Activated T-cell treated with anti-CD3 and anti-CD28 coated beads, Interleukin-2, amount 50 U/mL, for 72 hours (primary cell): ENCODE measurements around the gene EME2. TPM values are rescaled to one million over a fixed set of nuclear protein-coding genes. Genes with fewer than 3 reads are reported as not detected.

ENCODE experiments used
- ATAC-seq, 2 donors: fragments of 150-1000 bp; cut with Tn5 transposase; replicated peaks in 1 of 2; 2 replicates each; pipeline ENCODE4 v1.10.0; 2021; ENCODE audit warnings: moderate library complexity in 2 of 2, mild to moderate bottlenecking in 1 of 2
- DNase-seq, 2 donors: peaks; one replicate each; pipeline ENCODE4 v3.0.0; 2021 to 2022; ENCODE audit warnings: mixed read lengths in 1 of 2
- H3K27ac Mint-ChIP-seq: one replicate; pipeline ENCODE4 v1.8.0; 2022; ENCODE audit warnings: mild to moderate bottlenecking, moderate library complexity, mixed read lengths
- H3K27me3 Mint-ChIP-seq: one replicate; pipeline ENCODE4 v1.8.0; 2022; ENCODE audit warnings: low read depth, mixed read lengths
- H3K36me3 Mint-ChIP-seq, 2 donors: one replicate each; pipeline ENCODE4 v1.8.0; 2022; ENCODE audit warnings: mixed read lengths in 2 of 2, mild to moderate bottlenecking in 1 of 2; ENCODE audit not compliant: insufficient read depth in 2 of 2
- H3K4me1 Mint-ChIP-seq: one replicate; pipeline ENCODE4 v1.8.0; 2022; ENCODE audit warnings: low read depth, mixed read lengths
- H3K4me3 Mint-ChIP-seq, 2 donors: one replicate each; pipeline ENCODE4 v1.8.0; 2022; ENCODE audit warnings: mild to moderate bottlenecking in 2 of 2, mixed read lengths in 2 of 2, moderate library complexity in 2 of 2
- H3K9me3 Mint-ChIP-seq, 2 donors: one replicate each; pipeline ENCODE4 v1.8.0; 2022; ENCODE audit warnings: mixed read lengths in 2 of 2
- total RNA-seq, 2 donors: library from RNA; stranded (reverse); gene quantifications; one replicate each; pipeline ENCODE4 v1.2.3, GENCODE V29; 2022

The EME2 gene
- total RNA-seq, 2 donors from 2014 or later: 14.4 to 18.6 TPM

DNA sequence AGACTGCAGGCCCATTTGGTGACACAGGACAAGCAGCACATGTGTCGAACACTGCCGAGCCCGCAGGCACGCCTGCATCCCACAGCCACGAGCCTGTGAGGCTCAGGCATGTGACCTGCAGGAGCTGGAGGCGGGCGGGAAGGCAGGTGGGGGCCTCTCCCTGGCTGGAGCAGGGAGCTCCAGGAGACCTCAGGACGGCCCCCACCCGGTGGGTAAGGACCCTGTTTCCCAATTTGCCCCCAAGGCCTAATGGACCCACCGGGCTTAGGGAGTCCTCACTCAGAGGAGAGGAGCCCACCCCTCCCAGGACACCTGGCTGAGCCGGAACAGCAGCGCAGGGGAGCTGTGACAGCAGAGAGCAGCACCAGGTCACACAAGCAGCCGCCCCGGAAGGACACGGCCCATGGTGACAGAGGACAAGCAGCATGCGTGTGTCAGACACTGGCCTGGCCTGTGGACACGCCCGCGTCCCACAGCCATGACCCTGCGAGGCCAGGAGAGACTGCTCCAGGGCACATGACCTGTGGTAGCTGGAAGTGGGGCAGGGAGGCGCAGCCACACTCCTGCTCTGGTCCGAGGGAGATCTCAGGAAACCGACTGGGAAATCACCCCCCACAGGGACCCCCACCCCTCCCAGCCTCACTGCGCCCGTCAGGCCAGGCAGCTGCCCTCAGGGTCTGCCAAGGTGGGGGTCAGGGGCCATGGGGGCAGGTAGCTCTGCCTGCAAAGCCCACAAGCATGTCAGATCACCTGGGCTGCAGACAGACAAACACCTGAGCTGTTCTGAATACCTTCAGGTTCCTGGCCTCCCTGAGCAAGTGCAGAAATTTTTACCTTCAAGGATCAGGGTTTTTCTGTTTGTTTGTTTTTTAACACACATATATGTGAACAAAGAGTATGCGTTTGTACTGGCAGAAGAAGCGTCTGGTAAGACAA is 7.4 kb downstream of the EME2 start:
- Mint-ChIP-seq H3K4me1 (peaks cover 23% of the 10 kb centered on the region), H3K4me3 (peak overlapping the region in 1 of 2 donors; percentile 88), H3K36me3 (peaks cover 0 to 2% of the 10 kb centered on the region in 2 donors), H3K27ac (no peak overlapping the region), H3K27me3 (no peaks in the 10 kb centered on the region), H3K9me3 (no peaks in the 10 kb centered on the region)
- DNase-seq (no peak), ATAC-seq (no peak)

DNA sequence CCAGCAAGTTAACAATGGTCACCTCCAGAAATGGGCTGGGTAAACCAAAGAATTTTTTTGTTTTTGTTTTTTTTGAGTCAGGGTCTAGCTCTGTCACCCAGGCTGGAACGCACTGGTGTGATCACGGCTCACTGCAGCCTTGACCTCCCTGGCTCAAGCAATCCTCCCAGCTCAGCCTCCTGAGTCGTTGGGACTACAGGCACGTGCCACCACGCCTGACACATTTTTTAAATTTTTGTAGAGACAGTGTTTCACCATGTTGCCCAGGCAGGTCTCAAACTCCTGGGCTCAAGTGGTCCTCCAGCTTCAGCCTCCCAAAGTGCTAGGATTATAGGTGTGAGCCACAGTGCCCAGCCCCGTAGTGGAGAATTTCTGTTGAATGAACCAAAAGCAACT is 8.1 kb downstream of the EME2 start:
- ATAC-seq (no peak), DNase-seq (no peak)
- Mint-ChIP-seq H3K36me3 (peaks cover 0 to 2% of the 10 kb centered on the region in 2 donors), H3K4me1 (peaks cover 27% of the 10 kb centered on the region), H3K27ac (no peak overlapping the region), H3K27me3 (no peaks in the 10 kb centered on the region), H3K4me3 (peak overlapping the region; percentile 88 to 96), H3K9me3 (no peaks in the 10 kb centered on the region)

DNA sequence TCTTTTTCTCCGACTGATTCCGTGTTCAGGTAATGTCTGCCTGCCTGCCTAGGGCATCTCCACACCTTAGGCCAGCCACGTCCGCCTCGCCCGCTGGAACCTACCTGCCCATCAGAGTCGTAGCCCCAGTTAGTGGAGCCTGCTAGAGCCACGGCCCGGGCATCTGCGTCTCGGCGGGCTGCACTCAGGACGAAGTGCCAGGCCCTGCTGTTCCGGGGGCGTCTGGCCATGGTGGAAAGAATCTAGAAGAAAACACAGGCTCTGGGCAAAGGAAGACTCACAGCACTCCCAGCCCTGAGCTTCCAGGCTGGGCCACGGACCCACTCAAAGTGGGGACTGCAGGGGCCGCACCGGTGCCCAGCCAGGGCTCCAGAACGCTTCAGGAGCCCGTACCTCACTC is 8.6 kb downstream of the EME2 start:
- H3K36me3 Mint-ChIP-seq: peaks cover 0 to 2% of the 10 kb centered on the region in 2 donors
- DNase-seq (no peak), ATAC-seq (no peak)
- H3K9me3 Mint-ChIP-seq: no peaks in the 10 kb centered on the region
- no peaks in the 10 kb centered on the region for H3K27me3 Mint-ChIP-seq
- H3K27ac Mint-ChIP-seq: peak overlapping the region; percentile 24
- H3K4me1 Mint-ChIP-seq: peaks cover 27% of the 10 kb centered on the region
- peak overlapping the region; percentile 88 to 96 for H3K4me3 Mint-ChIP-seq

DNA sequence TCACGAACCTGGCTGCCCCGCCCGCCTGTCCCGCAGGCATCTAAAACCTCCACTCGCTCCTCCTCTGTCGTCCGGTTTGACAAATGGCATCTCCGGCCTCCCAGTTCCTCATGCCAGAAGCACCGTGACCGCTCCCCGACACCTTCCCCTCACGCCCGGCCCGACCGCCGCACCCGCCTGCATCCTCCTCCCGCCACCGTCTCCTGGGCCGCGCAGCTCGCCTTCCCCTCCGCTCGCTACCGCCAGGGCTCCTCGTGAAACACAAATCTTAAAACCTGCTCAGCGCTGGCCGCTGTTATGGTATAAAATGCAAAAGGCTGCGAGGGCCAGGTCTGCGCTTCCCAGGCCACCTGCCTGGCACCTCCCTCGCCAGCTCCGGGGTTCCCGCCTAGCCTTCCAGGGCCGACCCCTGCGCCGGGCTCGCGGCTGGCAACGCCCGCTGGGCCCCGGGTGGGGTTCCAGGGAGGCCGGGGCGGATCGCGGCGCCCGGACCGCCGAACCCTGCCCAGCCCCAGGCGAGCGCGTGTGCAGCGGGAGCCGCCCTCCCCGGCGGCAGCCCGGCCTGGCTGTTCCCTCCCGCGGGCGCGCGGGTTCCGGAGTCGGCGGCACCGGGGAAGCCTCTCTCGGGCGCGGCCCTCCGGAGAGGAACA is 9.3 kb downstream of the EME2 start:
- no peaks in the 10 kb centered on the region for H3K9me3 Mint-ChIP-seq
- peak overlapping the region; percentile 88 to 96 for H3K4me3 Mint-ChIP-seq
- DNase-seq: peak; percentile 44 to 46
- no peak overlapping the region for H3K27ac Mint-ChIP-seq
- ATAC-seq: peak in 1 of 2 donors; percentile 10
- H3K4me1 Mint-ChIP-seq: peaks cover 27% of the 10 kb centered on the region
- H3K27me3 Mint-ChIP-seq: no peaks in the 10 kb centered on the region
- peaks cover 0 to 2% of the 10 kb centered on the region in 2 donors for H3K36me3 Mint-ChIP-seq

DNA sequence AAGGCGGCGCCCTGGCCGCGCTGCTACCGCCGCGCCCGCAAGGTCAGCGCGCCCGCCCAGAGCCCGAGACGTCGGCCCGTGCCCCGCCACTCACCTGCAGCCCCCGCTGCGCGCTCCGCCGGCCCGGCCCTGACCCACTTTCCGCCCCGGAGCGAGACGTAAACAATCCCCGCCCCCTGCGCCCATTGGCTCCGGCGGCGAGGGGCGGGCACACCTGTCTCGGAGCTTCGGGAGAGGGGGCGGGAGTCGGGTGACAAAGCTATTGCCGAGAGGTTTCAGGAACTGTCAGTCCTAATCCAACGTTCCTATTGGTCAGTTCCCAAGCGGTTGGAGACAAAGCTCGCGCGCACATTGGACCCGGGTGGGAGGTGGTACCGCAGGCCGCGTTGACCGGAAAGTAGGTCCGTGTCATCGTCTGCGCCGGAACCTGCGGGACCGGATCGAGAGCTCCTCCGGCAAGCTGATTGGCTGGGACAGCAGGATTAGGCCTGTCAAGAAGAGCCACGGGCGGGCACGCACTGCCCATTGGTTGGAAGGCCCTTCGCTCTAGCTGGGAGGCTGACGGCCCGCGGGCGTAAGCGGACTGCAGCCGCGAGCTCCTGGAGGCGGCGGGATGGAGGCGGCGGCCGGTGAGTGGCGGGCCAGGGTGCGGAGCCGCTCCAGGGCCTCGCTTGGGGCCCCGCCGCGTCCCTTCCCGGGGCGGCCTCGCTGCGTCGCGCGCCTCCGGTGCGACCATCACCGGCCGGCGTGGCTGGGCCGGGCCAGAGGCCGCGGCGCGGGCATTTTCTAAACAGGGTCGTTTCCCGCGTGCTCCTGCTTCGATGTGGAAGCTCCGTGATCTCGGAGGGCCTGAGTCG is 10.0 kb downstream of the EME2 start, which contains the start of the genes NUBP2 and SPSB3:
Gene NUBP2 (plus strand): TSS at position 553 of the 857 bp plus-strand sequence. CDS start 61 bp downstream, at position 614.
Gene SPSB3 (minus strand): TSS at position 164 of the 857 bp plus-strand sequence. CDS start 1,088 bp downstream, outside the sequence.
- Mint-ChIP-seq H3K27me3 (no peaks in the 10 kb centered on the region), H3K27ac (peak within 1 kb of the TSS; percentile 61), H3K4me1 (peaks cover 27% of the 10 kb centered on the region), H3K4me3 (peak within 1 kb of the TSS; percentile 88 to 96), H3K9me3 (no peaks in the 10 kb centered on the region), H3K36me3 (peaks cover 0 to 2% of the 10 kb centered on the region in 2 donors)
- ATAC-seq (peak; percentile 91), DNase-seq (peak; percentile 98 to 100)

DNA sequence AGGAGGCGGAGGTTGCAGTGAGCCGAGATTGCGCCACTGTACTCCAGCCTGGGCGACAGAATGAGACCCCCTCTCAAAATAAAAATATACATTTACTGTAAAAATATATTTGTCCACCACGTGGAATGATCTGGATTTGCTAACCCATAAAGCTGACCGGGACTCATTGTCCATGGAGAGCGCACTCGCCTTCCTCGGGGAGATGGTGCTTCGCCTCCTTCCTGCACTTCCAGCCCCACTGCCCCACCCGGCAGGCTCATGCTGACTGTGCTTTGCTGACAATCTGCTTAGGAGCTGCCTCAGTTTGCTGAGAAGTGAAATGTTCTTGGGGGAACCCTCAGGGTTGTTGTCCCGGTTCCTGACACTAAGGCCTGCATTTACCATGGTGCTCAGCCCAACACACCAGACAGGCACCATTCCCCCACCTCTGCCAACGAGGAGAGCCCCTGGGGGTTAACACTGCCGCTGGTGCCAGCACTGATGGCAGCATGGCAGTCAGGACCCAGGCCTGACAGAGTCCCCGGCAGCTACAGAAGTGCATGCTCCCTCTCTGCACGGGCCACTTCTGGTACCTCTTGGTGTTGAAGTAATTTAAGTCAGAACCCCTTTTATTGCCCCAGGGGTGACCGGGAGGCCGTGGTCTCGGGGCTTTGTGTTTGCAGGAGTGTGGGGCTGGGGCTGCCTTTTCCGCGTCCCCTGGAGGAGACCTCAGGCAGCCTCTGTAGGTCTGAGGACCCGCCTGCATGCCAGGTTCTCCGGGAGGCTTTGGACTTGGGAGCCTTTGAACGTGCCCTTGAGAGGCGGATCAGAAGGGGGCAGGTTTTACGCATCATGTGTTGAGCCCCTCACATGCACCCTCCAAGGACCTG is 12.6 kb downstream of the EME2 start:
- no peak for DNase-seq
- no peak for ATAC-seq
- Mint-ChIP-seq H3K27me3 (no peaks in the 10 kb centered on the region), H3K36me3 (peaks cover 2 to 3% of the 10 kb centered on the region in 2 donors), H3K27ac (no peak overlapping the region), H3K4me3 (peak overlapping the region in 1 of 2 donors; percentile 47), H3K4me1 (peaks cover 25% of the 10 kb centered on the region), H3K9me3 (no peaks in the 10 kb centered on the region)

DNA sequence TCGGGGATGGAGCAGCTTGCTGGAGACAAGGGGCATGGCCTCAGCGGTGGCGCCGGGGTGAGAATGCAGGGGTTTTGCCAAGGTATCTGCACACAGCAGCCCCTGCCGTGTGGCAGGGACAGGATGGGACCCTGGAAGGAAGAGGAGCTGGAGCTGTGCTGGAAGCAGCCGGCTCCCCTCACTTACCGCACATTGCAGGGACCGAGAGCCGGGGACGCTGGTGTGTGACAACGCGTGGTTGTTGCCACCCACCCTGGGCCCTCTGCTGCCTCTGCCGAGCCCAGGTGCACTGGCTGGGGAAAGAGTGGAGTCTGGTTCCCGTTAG is 13.2 kb downstream of the EME2 start:
- no peaks in the 10 kb centered on the region for H3K27me3 Mint-ChIP-seq
- no peak for ATAC-seq
- H3K9me3 Mint-ChIP-seq: no peaks in the 10 kb centered on the region
- peaks cover 2 to 3% of the 10 kb centered on the region in 2 donors for H3K36me3 Mint-ChIP-seq
- H3K4me1 Mint-ChIP-seq: peaks cover 19% of the 10 kb centered on the region
- no peak overlapping the region for H3K27ac Mint-ChIP-seq
- no peak for DNase-seq
- no peak overlapping the region for H3K4me3 Mint-ChIP-seq

DNA sequence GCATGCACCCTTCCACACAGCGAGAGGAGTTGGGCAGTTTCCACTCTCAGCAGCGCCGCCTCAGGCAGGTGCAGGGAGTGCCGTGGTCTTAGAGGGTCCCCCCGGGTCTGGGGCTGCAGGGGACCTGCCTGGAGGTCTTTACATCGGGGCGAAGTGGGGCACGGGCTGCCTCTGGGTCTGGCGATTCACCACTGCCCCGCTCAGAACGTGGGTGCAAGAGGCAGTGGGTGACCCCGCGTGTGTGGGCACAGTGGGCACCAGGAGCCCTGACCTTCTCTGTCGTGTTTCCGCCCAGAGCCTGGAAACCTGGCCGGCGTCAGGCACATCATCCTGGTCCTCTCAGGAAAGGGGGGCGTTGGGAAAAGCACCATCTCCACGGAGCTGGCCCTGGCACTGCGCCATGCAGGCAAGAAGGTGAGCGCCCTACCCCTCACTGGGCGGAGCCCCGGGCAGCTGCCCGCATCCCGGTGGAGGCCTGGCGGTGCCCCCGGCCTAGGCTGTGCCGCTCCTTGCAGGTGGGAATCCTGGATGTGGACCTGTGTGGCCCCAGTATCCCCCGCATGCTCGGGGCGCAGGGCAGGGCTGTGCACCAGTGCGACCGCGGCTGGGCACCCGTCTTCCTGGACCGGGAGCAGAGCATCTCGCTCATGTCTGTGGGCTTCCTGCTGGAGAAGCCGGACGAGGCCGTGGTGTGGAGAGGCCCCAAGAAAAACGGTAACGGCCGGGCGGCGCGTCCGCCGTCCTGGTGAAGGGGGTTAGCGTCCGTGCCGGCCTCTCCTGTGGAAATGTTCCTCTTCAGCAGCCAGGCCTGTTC is 13.8 kb downstream of the EME2 start:
- peaks cover 12% of the 10 kb centered on the region for H3K4me1 Mint-ChIP-seq
- ATAC-seq (no peak), DNase-seq (peak in 1 of 2 donors; percentile 1)
- H3K4me3 Mint-ChIP-seq: no peak overlapping the region
- peaks cover 2 to 3% of the 10 kb centered on the region in 2 donors for H3K36me3 Mint-ChIP-seq
- no peaks in the 10 kb centered on the region for H3K27me3 Mint-ChIP-seq
- H3K27ac Mint-ChIP-seq: no peak overlapping the region
- H3K9me3 Mint-ChIP-seq: no peaks in the 10 kb centered on the region

DNA sequence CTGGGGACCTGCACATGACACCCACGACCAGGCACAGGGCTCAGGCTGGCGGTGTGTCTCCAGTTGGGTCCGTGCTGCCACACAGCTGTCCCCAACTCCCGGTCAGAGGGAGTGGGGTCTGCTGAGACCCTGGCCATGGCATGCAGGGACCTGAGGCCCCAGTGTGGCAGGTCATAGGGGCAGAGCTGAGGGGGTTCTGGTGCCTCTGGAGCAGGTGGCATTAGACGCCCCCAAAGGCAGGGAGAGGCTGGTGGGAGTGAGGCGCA is 14.4 kb downstream of the EME2 start:
- DNase-seq (no peak), ATAC-seq (no peak)
- Mint-ChIP-seq H3K27me3 (no peaks in the 10 kb centered on the region), H3K27ac (no peak overlapping the region), H3K4me3 (no peak overlapping the region), H3K4me1 (peaks cover 7% of the 10 kb centered on the region), H3K9me3 (no peaks in the 10 kb centered on the region), H3K36me3 (peaks cover 2 to 3% of the 10 kb centered on the region in 2 donors)

DNA sequence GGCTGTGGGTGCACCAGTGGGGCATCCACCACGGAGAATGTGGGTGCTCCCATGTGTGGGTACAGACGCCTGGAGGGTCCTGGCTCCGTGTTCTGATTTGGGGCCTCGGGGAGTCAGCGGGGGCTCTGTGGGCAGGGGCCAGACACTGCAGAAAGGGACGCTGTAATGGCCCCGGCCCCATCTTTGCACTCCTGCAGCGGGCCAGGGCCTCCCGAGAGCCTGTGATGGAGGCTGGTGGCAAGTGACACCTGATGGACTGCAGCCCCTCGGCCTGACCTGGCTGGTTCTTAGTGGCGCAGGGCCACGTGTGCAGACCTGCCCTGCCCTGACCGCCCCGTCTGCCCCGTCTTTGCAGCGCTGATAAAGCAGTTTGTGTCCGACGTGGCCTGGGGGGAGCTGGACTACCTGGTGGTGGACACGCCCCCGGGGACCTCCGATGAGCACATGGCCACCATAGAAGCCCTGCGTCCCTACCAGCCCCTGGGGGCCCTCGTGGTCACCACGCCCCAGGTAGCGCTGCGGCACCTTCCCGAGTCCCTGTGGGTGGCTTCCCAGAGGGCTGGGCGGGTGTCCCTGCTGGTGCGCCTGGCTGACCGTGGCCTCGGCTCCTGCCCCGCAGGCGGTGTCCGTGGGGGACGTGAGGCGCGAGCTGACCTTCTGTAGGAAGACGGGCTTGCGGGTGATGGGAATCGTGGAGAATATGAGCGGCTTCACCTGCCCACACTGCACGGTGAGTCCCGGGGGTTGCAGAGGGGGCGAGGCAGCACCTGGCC is 14.9 kb downstream of the EME2 start:
- Mint-ChIP-seq H3K27ac (no peak overlapping the region), H3K36me3 (peaks cover 1 to 2% of the 10 kb centered on the region in 2 donors), H3K4me3 (no peak overlapping the region), H3K27me3 (no peaks in the 10 kb centered on the region), H3K4me1 (peaks cover 7% of the 10 kb centered on the region), H3K9me3 (no peaks in the 10 kb centered on the region)
- ATAC-seq (no peak), DNase-seq (no peak)

DNA sequence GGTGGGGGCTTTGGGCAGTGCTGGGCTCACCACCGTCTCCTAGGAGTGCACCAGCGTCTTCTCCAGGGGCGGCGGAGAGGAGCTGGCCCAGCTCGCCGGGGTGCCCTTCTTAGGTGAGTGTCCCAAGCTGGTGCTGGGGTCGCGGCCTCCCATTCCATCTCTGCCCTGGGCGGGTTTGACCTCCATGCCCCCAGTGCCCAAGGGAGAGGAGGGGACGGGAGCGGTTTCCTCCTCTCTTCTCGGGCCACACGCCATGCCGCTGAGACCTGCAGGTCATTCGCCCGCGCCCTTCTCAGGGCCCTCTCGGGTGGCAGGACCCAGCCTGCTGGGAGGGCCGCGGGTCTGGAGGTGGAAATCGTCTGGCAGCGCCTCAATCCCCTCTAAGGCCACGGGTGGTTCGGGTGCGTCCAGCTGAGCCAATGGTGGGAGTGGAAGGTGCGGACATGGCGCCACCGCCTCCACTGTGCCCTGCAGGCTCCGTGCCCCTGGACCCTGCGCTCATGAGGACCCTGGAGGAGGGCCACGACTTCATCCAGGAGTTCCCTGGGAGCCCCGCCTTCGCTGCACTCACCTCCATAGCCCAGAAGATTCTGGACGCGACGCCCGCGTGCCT is 15.6 kb downstream of the EME2 start:
- no peak for ATAC-seq
- Mint-ChIP-seq H3K27ac (no peak overlapping the region), H3K36me3 (peaks cover 1 to 2% of the 10 kb centered on the region in 2 donors), H3K27me3 (no peaks in the 10 kb centered on the region), H3K4me1 (peaks cover 7% of the 10 kb centered on the region), H3K9me3 (no peaks in the 10 kb centered on the region), H3K4me3 (no peak overlapping the region)
- no peak for DNase-seq
